Duodenal mucosa (tissue), 2 donors: ENCODE results near the gene RAB11FIP4.
"Not testable (repeated sequence)": the region's sequence is repeated elsewhere in the genome, so short reads cannot be mapped to it uniquely, and the experiment has no call there.

Source experiments
- H3K27ac ChIP-seq: one replicate; pipeline ENCODE4 v1.7.0; 2013; ENCODE audit warnings: low read depth, low read length
- H3K27me3 ChIP-seq, 2 donors: one replicate each; pipeline ENCODE4 v1.7.0; 2013; ENCODE audit warnings: low read length in 2 of 2, control low read depth in 1 of 2; ENCODE audit not compliant: insufficient read depth in 2 of 2, control insufficient read depth in 1 of 2
- H3K36me3 ChIP-seq, 2 donors: one replicate each; pipeline ENCODE4 v1.7.0; 2013; ENCODE audit warnings: low read length in 2 of 2, control low read depth in 1 of 2; ENCODE audit not compliant: insufficient read depth in 2 of 2, control insufficient read depth in 1 of 2
- H3K4me1 ChIP-seq, 2 donors: one replicate each; pipeline ENCODE4 v1.7.0; 2013; ENCODE audit warnings: low read length in 2 of 2, control low read depth in 1 of 2; ENCODE audit not compliant: insufficient read depth in 2 of 2, control insufficient read depth in 1 of 2
- H3K4me3 ChIP-seq, 2 donors: one replicate each; pipeline ENCODE4 v1.7.0; 2013; ENCODE audit warnings: low read length in 2 of 2, low read depth in 1 of 2
- H3K9ac ChIP-seq, 2 donors: one replicate each; pipeline ENCODE4 v1.7.0; 2013; ENCODE audit warnings: low read length in 2 of 2, low read depth in 1 of 2
- H3K9me3 ChIP-seq, 2 donors: one replicate each; pipeline ENCODE4 v1.7.0; 2013; ENCODE audit warnings: low read length in 2 of 2, control low read depth in 1 of 2; ENCODE audit not compliant: control insufficient read depth in 1 of 2

RAB11FIP4 gene

DNA sequence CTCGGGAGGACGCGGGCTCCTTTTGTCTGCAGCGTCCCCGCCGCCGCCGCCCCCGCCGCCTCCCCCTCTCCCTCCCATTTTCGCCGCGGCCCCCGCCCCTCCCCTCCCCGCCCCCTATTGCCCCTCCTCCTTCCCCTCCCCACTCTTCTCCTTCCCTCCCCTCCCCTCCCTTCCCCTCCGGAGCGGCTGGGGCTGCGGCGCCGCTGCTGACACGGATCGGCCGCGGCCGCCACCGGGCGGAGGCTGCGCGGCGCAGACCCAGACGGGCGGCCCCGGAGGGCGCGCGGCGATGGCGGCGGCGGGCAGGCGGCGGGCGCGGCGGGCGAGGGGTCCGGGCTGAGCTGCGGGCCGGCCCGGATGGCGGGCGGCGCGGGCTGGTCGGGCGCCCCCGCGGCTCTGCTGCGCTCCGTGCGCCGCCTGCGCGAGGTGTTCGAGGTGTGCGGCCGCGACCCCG is at the start of gene RAB11FIP4:
Gene RAB11FIP4, plus strand, starts transcription at position 180 of the 454 bp plus-strand sequence. Its CDS starts 178 bp downstream, at position 358.
- Histone ChIP-seq H3K27ac (no peak within 1 kb of the TSS), H3K9ac (no peak within 1 kb of the TSS)

DNA sequence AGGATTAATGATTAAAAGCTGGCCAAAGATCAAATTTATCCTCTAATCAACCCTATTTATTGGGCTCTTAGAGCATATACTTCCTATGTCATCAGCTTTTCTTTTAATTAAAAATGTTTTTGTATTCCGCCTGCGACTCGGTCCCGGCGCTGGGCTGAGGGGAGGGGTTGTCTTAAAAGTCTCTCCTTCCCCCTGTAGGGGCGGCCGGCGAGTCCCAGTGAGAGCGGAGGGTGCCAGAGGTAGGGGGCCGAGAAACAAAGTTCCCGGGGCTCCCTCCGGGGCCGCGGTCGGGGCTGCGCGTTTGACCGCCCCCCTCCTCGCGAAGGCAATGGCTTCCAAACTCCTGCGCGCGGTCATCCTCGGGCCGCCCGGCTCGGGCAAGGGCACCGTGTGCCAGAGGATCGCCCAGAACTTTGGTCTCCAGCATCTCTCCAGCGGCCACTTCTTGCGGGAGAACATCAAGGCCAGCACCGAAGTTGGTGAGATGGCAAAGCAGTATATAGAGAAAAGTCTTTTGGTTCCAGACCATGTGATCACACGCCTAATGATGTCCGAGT is 46.2 kb upstream of the RAB11FIP4 start:
- not testable (repeated sequence) for H3K9ac ChIP-seq, H3K4me1 ChIP-seq, H3K4me3 ChIP-seq, H3K27ac ChIP-seq, H3K27me3 ChIP-seq, H3K9me3 ChIP-seq
- peaks cover 0 to 33% of the 10 kb centered on the region in 2 donors for H3K36me3 ChIP-seq

More for the DNA sequence above, at the start of gene RAB11FIP4:
- H3K9me3 ChIP-seq, result no peaks in the 10 kb centered on the region
- peak within 1 kb of the TSS in 1 of 2 donors; percentile 28 for H3K4me3 ChIP-seq
- H3K4me1 ChIP-seq, result no peaks in the 10 kb centered on the region
- peaks cover 41 to 56% of the 10 kb centered on the region in 2 donors for H3K27me3 ChIP-seq
- no peaks in the 10 kb centered on the region for H3K36me3 ChIP-seq

GRCh38 chr17:31349454-31349853 is 42.0 kb upstream of the RAB11FIP4 start:
- H3K9me3 ChIP-seq, result no peaks in the 10 kb centered on the region
- no peaks in the 10 kb centered on the region for H3K4me1 ChIP-seq
- H3K27me3 ChIP-seq, result no peaks in the 10 kb centered on the region
- H3K36me3 ChIP-seq, result peaks cover 0 to 33% of the 10 kb centered on the region in 2 donors
- H3K9ac ChIP-seq, result no peak overlapping the region
- H3K4me3 ChIP-seq, result no peak overlapping the region
- H3K27ac ChIP-seq, result no peak overlapping the region

DNA sequence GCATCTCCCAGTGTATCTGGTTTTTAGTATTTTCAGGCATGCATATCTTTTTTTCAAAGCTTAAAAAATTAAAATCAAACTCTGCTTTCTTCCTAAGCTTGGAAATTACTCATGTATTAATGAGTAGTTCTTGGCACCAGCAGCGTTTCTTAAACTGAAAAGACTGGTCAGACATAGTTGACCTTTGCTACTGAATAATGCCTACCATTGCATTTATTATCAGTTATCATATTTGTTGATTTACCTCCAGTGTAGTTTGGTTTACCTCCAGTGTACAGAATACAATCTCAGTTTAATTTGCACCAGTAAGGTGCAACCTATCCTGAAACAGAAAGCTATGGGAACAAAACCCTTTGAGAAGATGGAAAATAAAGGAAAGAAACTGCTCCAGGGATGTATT is 35.5 kb upstream of the RAB11FIP4 start:
- no peaks in the 10 kb centered on the region for H3K27me3 ChIP-seq
- no peak overlapping the region for H3K9ac ChIP-seq
- peaks cover 0 to 14% of the 10 kb centered on the region in 2 donors for H3K4me1 ChIP-seq
- no peak overlapping the region for H3K27ac ChIP-seq
- no peaks in the 10 kb centered on the region for H3K9me3 ChIP-seq
- H3K36me3 ChIP-seq, result peaks cover 0 to 43% of the 10 kb centered on the region in 2 donors
- no peak overlapping the region for H3K4me3 ChIP-seq

GRCh38 chr17:31357091-31357490 is 34.4 kb upstream of the RAB11FIP4 start:
- no peaks in the 10 kb centered on the region for H3K9me3 ChIP-seq
- H3K4me3 ChIP-seq, result no peak overlapping the region
- H3K36me3 ChIP-seq, result peaks cover 0 to 48% of the 10 kb centered on the region in 2 donors
- no peaks in the 10 kb centered on the region for H3K27me3 ChIP-seq
- H3K4me1 ChIP-seq, result peaks cover 0 to 14% of the 10 kb centered on the region in 2 donors
- no peak overlapping the region for H3K27ac ChIP-seq
- H3K9ac ChIP-seq, result no peak overlapping the region

GRCh38 chr17:31357839-31358394 is 33.6 kb upstream of the RAB11FIP4 start:
- Histone ChIP-seq H3K9me3 (no peaks in the 10 kb centered on the region), H3K27ac (no peak overlapping the region), H3K36me3 (peaks cover 0 to 46% of the 10 kb centered on the region in 2 donors), H3K4me1 (peaks cover 0 to 14% of the 10 kb centered on the region in 2 donors), H3K27me3 (no peaks in the 10 kb centered on the region), H3K4me3 (no peak overlapping the region), H3K9ac (no peak overlapping the region)

DNA sequence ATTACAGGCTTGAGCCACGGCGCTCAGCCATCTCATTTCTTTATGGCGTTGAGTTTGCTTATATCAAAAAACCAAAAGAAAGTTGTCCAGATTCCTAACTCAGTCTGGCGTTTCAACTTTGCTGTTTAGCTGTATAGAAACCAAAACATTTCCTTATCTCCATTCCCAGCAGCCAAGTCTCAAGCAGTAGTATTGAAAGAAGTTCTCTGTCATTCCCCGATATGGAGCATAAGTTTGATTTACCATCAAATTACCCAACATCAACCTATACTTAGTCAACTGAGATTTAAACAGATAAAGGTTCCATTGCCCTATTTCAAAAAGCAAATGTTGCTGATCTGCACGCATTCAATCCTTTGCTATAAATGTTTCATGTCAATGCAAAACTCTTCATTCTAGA is 27.5 kb upstream of the RAB11FIP4 start:
- Histone ChIP-seq H3K4me1 (no peaks in the 10 kb centered on the region), H3K9me3 (no peaks in the 10 kb centered on the region), H3K4me3 (no peak overlapping the region), H3K27ac (no peak overlapping the region), H3K27me3 (no peaks in the 10 kb centered on the region), H3K36me3 (peaks cover 0 to 26% of the 10 kb centered on the region in 2 donors), H3K9ac (no peak overlapping the region)

GRCh38 chr17:31366088-31366487 is 25.4 kb upstream of the RAB11FIP4 start:
- no peaks in the 10 kb centered on the region for H3K27me3 ChIP-seq
- no peaks in the 10 kb centered on the region for H3K9me3 ChIP-seq
- H3K27ac ChIP-seq, result no peak overlapping the region
- H3K9ac ChIP-seq, result no peak overlapping the region
- no peak overlapping the region for H3K4me3 ChIP-seq
- no peaks in the 10 kb centered on the region for H3K4me1 ChIP-seq
- H3K36me3 ChIP-seq, result peaks cover 0 to 13% of the 10 kb centered on the region in 2 donors

DNA sequence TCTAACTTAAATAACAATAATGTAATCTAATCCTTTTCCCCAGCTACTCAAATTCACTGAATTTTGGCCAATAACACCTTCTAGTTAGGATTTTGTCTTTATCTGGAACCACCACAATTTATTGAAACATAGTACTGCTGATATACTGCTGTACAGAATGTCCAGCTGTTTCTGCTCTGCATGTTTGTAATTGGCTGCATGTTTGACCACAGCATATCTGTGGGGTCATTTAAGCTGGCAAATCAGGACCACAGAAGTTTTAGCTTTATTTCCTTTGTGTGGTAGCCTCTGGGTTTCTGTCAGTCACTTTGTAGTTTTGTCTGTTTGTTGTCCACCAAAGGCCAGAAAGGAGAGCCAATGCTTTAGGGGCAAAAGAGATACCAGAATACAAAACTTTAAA is 22.2 kb upstream of the RAB11FIP4 start:
- Histone ChIP-seq H3K9ac (no peak overlapping the region), H3K9me3 (no peaks in the 10 kb centered on the region), H3K4me3 (no peak overlapping the region), H3K36me3 (peaks cover 6 to 7% of the 10 kb centered on the region in 2 donors), H3K27me3 (no peaks in the 10 kb centered on the region), H3K4me1 (no peaks in the 10 kb centered on the region), H3K27ac (no peak overlapping the region)

- Histone ChIP-seq H3K36me3 (peaks cover 6 to 11% of the 10 kb centered on the region in 2 donors), H3K9me3 (no peaks in the 10 kb centered on the region), H3K27ac (no peak overlapping the region)
These were observed 19.9 kb upstream of the RAB11FIP4 start for GRCh38 chr17:31371511-31372097.

More at GRCh38 chr17:31371511-31372097, 19.9 kb upstream of the RAB11FIP4 start:
- no peak overlapping the region for H3K9ac ChIP-seq
- no peak overlapping the region for H3K4me3 ChIP-seq
- H3K27me3 ChIP-seq, result no peaks in the 10 kb centered on the region
- H3K4me1 ChIP-seq, result no peaks in the 10 kb centered on the region
